ENCODE measurements around the gene CCDC183.

GRCh38 chr9:136846376-136847087, 50.4 kb downstream of the CCDC183 start:
- no peak for TF ChIP-seq CTCF (IDR thresholded peaks at IDR 0.05 in 8 of 11, conservative IDR thresholded peaks at IDR 0.05 in 3 of 11)
- peak in 1 of 3 donors; percentile 6 for TF ChIP-seq POLR2AphosphoS5 (IDR thresholded peaks at IDR 0.05)

Data from spleen (tissue), 7 donors.